DND-41 (cell line): ENCODE measurements around the gene SLIT1.

Experiments used
- ATAC-seq: fragments of 200-7000 bp; cut with Tn5 transposase; 3 replicates; pipeline ENCODE4 v1.9.1; 2021; ENCODE audit warnings: low read depth; ENCODE audit not compliant: insufficient read depth
- DNase-seq: peaks from one replicate; pipeline ENCODE4 v3.0.0-alpha.2; 2020
- H2AFZ ChIP-seq: 2 replicates; pipeline ENCODE4 v1.6.0; 2012; ENCODE audit warnings: low read depth, low read length
- H3K27ac ChIP-seq: 2 replicates; pipeline ENCODE4 v1.5.1; 2012; ENCODE audit warnings: low read length, inconsistent platforms
- H3K27me3 ChIP-seq: fragments of 200-600 bp; sonication (generic); 2 replicates; pipeline ENCODE4 v1.6.0; 2012; ENCODE audit warnings: low read length, mild to moderate bottlenecking, inconsistent platforms; ENCODE audit not compliant: insufficient read depth, poor library complexity
- H3K36me3 ChIP-seq: 2 replicates; pipeline ENCODE4 v1.5.1; 2012; ENCODE audit warnings: low read length, inconsistent platforms; ENCODE audit not compliant: insufficient read depth
- H3K4me1 ChIP-seq: 2 replicates; pipeline ENCODE4 v1.5.1; 2012; ENCODE audit warnings: mild to moderate bottlenecking, low read length; ENCODE audit not compliant: insufficient read depth
- H3K4me2 ChIP-seq: 2 replicates; pipeline ENCODE4 v1.6.0; 2012; ENCODE audit warnings: mild to moderate bottlenecking, moderate library complexity, low read length, inconsistent platforms; ENCODE audit not compliant: insufficient read depth
- H3K4me3 ChIP-seq, 2 experiments: fragments of 200-600 bp in 1 of 2; shearing (Covaris generic) in 1 of 2; 2 replicates each; pipeline ENCODE4 v1.5.1; 2012 to 2016; ENCODE audit warnings: inconsistent platforms in 2 of 2, low read length in 2 of 2, mild to moderate bottlenecking in 2 of 2, low read depth in 1 of 2, moderate library complexity in 1 of 2
- H3K79me2 ChIP-seq: 2 replicates; pipeline ENCODE4 v1.6.0; 2012; ENCODE audit warnings: low read length, inconsistent platforms; ENCODE audit not compliant: insufficient read depth
- H3K9ac ChIP-seq: 2 replicates; pipeline ENCODE4 v1.6.0; 2012; ENCODE audit warnings: low read depth, mild to moderate bottlenecking, inconsistent platforms, low read length, moderate library complexity
- H3K9me3 ChIP-seq: 2 replicates; pipeline ENCODE4 v1.5.1; 2012; ENCODE audit warnings: low read length, moderate library complexity, mild to moderate bottlenecking, inconsistent platforms; ENCODE audit not compliant: insufficient read depth, severe bottlenecking
- H4K20me1 ChIP-seq: 2 replicates; pipeline ENCODE4 v1.6.0; 2012; ENCODE audit warnings: low read length; ENCODE audit not compliant: insufficient read depth
- EZH2 ChIP-seq: IDR thresholded peaks from 3 replicates; pipeline ENCODE4 v1.6.1; 2012; ENCODE audit warnings: borderline replicate concordance, low read depth, mild to moderate bottlenecking, moderate library complexity, low read length, inconsistent platforms; ENCODE audit not compliant: severe bottlenecking
- TF ChIP-seq, protein P1 (sequence below): IDR thresholded peaks from 2 replicates; pipeline ENCODE4 v1.5.1; 2012; ENCODE audit warnings: borderline replicate concordance, low read length, moderate library complexity, mild to moderate bottlenecking; ENCODE audit not compliant: poor library complexity, severe bottlenecking; ENCODE audit errors: extremely low read depth

SLIT1 gene

DNA sequence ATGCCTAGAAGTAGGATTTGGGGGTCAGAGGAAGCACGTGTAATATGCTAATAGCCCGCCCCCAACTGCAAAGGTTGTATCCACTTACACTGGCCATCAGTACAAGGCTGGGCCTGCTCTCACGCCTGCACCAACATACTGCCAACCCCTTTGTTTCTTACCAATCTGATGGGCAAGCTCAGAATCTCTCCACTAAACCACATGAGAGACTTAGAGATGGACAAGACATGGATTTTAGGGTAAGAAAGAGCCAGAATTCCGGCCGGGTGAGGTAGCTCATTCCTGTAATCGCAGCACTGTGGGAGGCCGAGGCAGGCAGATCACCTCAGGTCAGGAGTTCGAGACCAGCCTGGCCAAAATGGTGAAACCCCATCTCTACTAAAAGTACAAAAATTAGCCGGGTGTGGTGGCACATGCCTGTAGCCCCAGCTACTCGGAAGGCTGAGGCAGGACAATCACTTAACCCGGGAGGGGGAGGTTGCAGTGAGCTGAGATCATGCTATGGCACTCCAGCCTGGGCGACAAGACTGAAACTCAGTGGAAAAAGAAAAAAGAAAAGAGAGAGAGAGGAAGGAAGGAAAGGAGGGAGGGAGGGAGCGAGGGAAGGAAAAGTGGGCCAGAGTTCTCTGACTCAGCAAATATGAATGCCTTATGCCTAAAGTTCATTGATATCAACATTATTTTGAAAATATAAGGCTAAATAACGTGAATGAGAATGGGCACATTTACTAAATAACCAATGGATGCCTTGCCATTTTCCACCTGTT, 162.2 kb downstream of the SLIT1 start:
- no peaks in the 10 kb centered on the region for H3K27me3 ChIP-seq
- H2AFZ ChIP-seq, result no peak overlapping the region
- ATAC-seq (no peak), DNase-seq (no peak)
- TF ChIP-seq, protein P1, sequence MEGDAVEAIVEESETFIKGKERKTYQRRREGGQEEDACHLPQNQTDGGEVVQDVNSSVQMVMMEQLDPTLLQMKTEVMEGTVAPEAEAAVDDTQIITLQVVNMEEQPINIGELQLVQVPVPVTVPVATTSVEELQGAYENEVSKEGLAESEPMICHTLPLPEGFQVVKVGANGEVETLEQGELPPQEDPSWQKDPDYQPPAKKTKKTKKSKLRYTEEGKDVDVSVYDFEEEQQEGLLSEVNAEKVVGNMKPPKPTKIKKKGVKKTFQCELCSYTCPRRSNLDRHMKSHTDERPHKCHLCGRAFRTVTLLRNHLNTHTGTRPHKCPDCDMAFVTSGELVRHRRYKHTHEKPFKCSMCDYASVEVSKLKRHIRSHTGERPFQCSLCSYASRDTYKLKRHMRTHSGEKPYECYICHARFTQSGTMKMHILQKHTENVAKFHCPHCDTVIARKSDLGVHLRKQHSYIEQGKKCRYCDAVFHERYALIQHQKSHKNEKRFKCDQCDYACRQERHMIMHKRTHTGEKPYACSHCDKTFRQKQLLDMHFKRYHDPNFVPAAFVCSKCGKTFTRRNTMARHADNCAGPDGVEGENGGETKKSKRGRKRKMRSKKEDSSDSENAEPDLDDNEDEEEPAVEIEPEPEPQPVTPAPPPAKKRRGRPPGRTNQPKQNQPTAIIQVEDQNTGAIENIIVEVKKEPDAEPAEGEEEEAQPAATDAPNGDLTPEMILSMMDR, result no peak
- TF ChIP-seq EZH2, result no peak
- no peaks in the 10 kb centered on the region for H3K36me3 ChIP-seq
- H3K4me2 ChIP-seq, result no peak overlapping the region
- no peak overlapping the region for H3K9ac ChIP-seq
- no peaks in the 10 kb centered on the region for H3K9me3 ChIP-seq
- H4K20me1 ChIP-seq, result no peaks in the 10 kb centered on the region
- no peaks in the 10 kb centered on the region for H3K4me1 ChIP-seq
- no peak overlapping the region for H3K4me3 ChIP-seq
- no peaks in the 10 kb centered on the region for H3K79me2 ChIP-seq
- H3K27ac ChIP-seq, result no peak overlapping the region

DNA sequence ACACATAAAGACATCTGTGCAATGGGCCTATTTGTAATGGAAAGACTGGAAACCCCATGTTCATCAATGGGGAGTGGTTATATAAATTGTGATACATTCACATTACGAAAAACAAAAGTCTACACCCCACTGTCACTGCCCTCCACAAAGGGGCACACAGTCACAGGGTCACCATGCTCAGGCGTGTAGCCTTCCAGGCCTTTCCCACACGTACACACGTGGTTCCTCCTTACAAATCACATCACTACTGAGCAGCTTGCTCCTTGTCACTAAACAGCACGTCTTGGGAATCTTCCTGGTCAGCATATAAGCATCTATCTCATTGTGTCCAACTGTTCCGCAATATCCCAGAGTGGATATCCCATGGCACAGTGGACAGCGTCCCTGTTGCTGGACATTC, 163.1 kb downstream of the SLIT1 start:
- TF ChIP-seq, protein P1, result no peak
- no peak for TF ChIP-seq EZH2

DNA sequence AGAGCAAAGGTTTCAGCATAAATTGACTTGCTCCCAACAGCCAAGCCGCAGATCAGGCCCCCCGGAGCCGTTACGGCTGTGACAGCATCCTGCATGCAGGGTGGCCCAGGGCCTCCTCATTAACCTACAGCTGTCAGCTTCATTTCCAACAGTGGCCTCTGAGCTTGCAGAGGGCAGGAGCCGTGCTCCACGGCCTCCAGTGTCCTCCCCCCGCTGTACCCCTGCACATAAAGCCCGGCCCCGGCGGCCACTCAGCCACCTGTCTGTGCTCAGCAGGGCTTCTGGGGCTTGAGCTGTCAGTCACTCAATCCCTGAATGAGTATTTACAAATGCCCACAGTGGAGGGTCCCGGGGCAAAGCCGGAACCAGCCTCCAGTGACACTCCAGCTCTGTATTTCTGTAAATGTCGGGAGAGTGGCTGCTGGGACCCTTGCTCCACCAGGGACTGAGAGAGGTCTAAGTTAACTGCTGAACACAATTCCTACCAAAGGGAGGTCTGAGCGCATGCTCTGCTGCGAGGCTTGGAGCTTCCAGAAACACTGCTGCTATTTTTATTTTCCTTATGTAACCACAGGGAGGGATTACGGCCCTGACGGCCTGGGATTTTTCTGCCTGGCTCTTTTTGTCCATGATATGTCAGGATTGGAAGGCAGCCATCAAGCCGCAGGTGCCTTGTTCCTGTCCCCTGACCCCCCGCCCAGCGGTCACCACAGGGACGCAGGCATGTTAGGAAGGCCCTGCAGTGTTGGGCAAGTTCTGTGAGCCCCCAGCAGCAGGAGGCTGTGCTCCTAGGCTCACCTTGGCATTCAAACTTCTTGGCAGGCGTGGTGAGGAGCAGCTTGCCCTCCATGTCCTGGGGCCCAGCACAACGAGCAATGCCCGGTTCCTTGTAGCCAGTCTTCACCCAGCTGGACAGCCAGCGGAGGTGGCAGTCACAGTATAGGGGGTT, 165.0 kb downstream of the SLIT1 start:
- H3K4me2 ChIP-seq, result no peak overlapping the region
- H3K4me1 ChIP-seq, result peaks cover 9% of the 10 kb centered on the region
- ATAC-seq, result no peak
- no peaks in the 10 kb centered on the region for H4K20me1 ChIP-seq
- H3K36me3 ChIP-seq, result no peaks in the 10 kb centered on the region
- H3K4me3 ChIP-seq, result no peak overlapping the region
- DNase-seq, result no peak
- no peaks in the 10 kb centered on the region for H3K9me3 ChIP-seq
- H3K27me3 ChIP-seq, result no peaks in the 10 kb centered on the region
- H2AFZ ChIP-seq, result no peak overlapping the region
- TF ChIP-seq EZH2, result no peak
- TF ChIP-seq, protein P1, result no peak
- H3K27ac ChIP-seq, result no peak overlapping the region
- H3K79me2 ChIP-seq, result no peaks in the 10 kb centered on the region
- H3K9ac ChIP-seq, result no peak overlapping the region

More for the DNA sequence above, 163.1 kb downstream of the SLIT1 start:
- Histone ChIP-seq H3K9me3 (no peaks in the 10 kb centered on the region), H3K36me3 (no peaks in the 10 kb centered on the region), H3K9ac (no peak overlapping the region), H3K27ac (no peak overlapping the region), H3K4me3 (no peak overlapping the region), H3K4me1 (no peaks in the 10 kb centered on the region), H2AFZ (no peak overlapping the region), H3K4me2 (no peak overlapping the region), H3K79me2 (no peaks in the 10 kb centered on the region), H4K20me1 (no peaks in the 10 kb centered on the region), H3K27me3 (no peaks in the 10 kb centered on the region)
- ATAC-seq (no peak), DNase-seq (no peak)
